Stomach (tissue), 9 donors: ENCODE measurements around the gene ZFP90. TPM values are rescaled to one million over a fixed set of nuclear protein-coding genes. Genes with fewer than 3 reads are reported as not detected.

Source experiments
- DNase-seq, 2 donors: peaks; one replicate each; pipeline versions ENCODE4 v3.0.0 to v3.0.0-alpha.2; 2013 to 2019
- H3K27ac ChIP-seq, 5 donors: fragments of 200-600 bp in 4 of 5; sonication (generic) in 4 of 5; one replicate each; pipeline ENCODE4 v1.5.1; 2013 to 2019; ENCODE audit warnings: mild to moderate bottlenecking in 1 of 5, moderate library complexity in 1 of 5
- H3K27me3 ChIP-seq, 3 donors: fragments of 200-600 bp; sonication (generic); one replicate each; pipeline ENCODE4 v1.5.1; 2017 to 2019; ENCODE audit warnings: mixed run types in 1 of 3
- H3K36me3 ChIP-seq, 4 donors: fragments of 200-600 bp; sonication (generic); 1 replicate in 3 of 4; 2 replicates in 1 of 4; pipeline ENCODE4 v1.5.1; 2016 to 2019
- H3K4me1 ChIP-seq, 4 donors: fragments of 200-600 bp; sonication (generic); one replicate each; pipeline ENCODE4 v1.5.1; 2016 to 2019
- H3K4me3 ChIP-seq, 4 donors: fragments of 200-600 bp; sonication (generic) in 3 of 4; one replicate each; pipeline ENCODE4 v1.5.1; 2016 to 2019; ENCODE audit warnings: mild to moderate bottlenecking in 1 of 4
- H3K9me3 ChIP-seq, 4 donors: fragments of 200-600 bp; sonication (generic); one replicate each; pipeline ENCODE4 v1.5.1; 2016 to 2019
- EP300 ChIP-seq: sonication (generic); formaldehyde crosslinking; IDR thresholded peaks from one replicate; pipeline ENCODE4 v1.6.1; 2017; ENCODE audit warnings: antibody characterized with exemption
- POLR2A ChIP-seq, 4 donors: fragments of 450-650 bp; IDR thresholded peaks; one replicate each; pipeline ENCODE4 v1.6.1; 2016; ENCODE audit warnings: antibody characterized with exemption in 4 of 4, control low read depth in 2 of 4, mild to moderate bottlenecking in 1 of 4, moderate library complexity in 1 of 4
- POLR2AphosphoS5 ChIP-seq, 3 donors: sonication (generic); formaldehyde crosslinking; IDR thresholded peaks; one replicate each; pipeline ENCODE4 v1.6.1; 2016; ENCODE audit warnings: antibody characterized with exemption in 3 of 3
- WGBS, 5 donors: extraction: QIAGEN DNeasy Blood & Tissue Kit in 3 of 5; methylation state at CpG; one replicate each; pipeline versions ENCODE4 v1.1.5 to v1.1.7; 2013 to 2018; 5-methylcytosine and 5-hydroxymethylcytosine counted together
- intact Hi-C: fragments of 100-400 bp; cut with DNase I; formaldehyde crosslinking; loops from one replicate; pipeline ENCODE4 v1.15.1; 2023; ENCODE audit warnings: low total_unique reads
- polyA plus RNA-seq, 3 donors: library from polyadenylated mRNA; stranded (reverse); fragments of 200-250 nt; gene quantifications; one replicate each; pipeline ENCODE4 v1.2.3, GENCODE V29; 2013
- total RNA-seq, 5 donors: library from RNA; depleted of rRNA; stranded (reverse); fragments of >200 nt; gene quantifications; one replicate each; pipeline versions ENCODE4 v1.1.0 to v1.2.3, GENCODE V29; 2014 to 2016
- TF ChIP-seq, protein P1 (sequence below), 7 experiments: fragments of 450-650 bp in 4 of 7; fragments of 200-600 bp in 3 of 7; sonication (generic) in 3 of 7; IDR thresholded peaks; one replicate each; pipeline ENCODE4 v1.5.1; 2016 to 2019; ENCODE audit warnings: antibody characterized with exemption in 7 of 7, control low read depth in 2 of 7, mild to moderate bottlenecking in 1 of 7
- donor health status: healthy with polysubstance abuse.
- donor health status: Bipolar disorder and iron deficiency.
- donor health status: healthy.

ZFP90 gene
- total and polyA plus RNA-seq, 8 donors: 6.2 to 28.1 (median 14.4) TPM

DNA sequence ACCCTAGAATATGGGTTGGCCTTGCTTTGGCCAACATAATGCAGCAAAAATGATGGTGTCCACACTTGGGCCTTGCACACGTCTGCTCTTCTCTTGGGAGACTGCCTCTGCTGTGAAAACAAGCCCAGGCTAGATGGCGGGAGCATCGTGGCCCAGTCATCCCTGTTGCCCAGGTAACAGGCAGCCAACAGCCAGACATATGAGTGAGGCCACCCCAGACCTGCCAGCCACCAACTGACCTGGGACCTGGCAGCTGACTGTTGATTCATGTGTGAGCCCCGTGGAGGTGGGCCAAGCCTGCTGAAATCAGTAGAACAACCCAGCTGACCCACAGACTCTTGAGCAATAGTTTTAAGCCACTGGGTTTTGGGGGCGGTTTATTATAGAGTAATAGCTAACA is 66.7 kb downstream of the ZFP90 start:
- no peaks in the 10 kb centered on the region for H3K4me1 ChIP-seq
- H3K27me3 ChIP-seq: no peaks in the 10 kb centered on the region
- no peak for TF ChIP-seq EP300
- no peak for TF ChIP-seq POLR2A (IDR thresholded peaks at IDR 0.05)
- TF ChIP-seq POLR2AphosphoS5 (IDR thresholded peaks at IDR 0.05): no peak
- TF ChIP-seq, protein P1, sequence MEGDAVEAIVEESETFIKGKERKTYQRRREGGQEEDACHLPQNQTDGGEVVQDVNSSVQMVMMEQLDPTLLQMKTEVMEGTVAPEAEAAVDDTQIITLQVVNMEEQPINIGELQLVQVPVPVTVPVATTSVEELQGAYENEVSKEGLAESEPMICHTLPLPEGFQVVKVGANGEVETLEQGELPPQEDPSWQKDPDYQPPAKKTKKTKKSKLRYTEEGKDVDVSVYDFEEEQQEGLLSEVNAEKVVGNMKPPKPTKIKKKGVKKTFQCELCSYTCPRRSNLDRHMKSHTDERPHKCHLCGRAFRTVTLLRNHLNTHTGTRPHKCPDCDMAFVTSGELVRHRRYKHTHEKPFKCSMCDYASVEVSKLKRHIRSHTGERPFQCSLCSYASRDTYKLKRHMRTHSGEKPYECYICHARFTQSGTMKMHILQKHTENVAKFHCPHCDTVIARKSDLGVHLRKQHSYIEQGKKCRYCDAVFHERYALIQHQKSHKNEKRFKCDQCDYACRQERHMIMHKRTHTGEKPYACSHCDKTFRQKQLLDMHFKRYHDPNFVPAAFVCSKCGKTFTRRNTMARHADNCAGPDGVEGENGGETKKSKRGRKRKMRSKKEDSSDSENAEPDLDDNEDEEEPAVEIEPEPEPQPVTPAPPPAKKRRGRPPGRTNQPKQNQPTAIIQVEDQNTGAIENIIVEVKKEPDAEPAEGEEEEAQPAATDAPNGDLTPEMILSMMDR (IDR thresholded peaks at IDR 0.05): no peak
- no peaks in the 10 kb centered on the region for H3K36me3 ChIP-seq
- no peak overlapping the region for H3K27ac ChIP-seq
- intact Hi-C loops: no loop called here
- no peaks in the 10 kb centered on the region for H3K9me3 ChIP-seq
- DNase-seq: no peak
- 66 to 75% (median 70%) methylated on average over 4 to 5 of the region's 5 CpGs for WGBS, 5 donors
- H3K4me3 ChIP-seq: no peak overlapping the region

DNA sequence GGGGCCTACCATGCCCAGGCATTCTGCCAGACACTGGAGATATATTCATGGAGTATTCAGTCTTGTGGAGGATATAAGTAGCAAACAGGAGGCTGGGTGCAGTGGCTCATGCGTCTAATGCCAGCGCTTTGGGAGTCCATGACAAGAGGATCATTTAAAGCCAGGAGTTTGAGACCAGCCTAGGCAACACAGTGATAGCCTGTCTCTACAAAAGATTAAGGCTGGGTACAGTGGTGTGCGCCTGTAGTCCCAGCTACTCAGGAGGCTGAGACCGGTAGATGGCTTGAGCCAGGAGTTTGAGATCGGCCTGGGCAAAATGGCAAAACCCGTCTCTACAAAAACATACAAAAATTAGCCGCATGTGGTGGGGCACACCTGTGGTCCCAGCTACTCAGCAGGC is 68.4 kb downstream of the ZFP90 start:
- H3K36me3 ChIP-seq: no peaks in the 10 kb centered on the region
- WGBS, 5 donors: 84 to 97% (median 95%) methylated on average over 7 of the region's 7 CpGs
- DNase-seq: no peak
- TF ChIP-seq POLR2A (IDR thresholded peaks at IDR 0.05) (no peak), EP300 (no peak), POLR2AphosphoS5 (IDR thresholded peaks at IDR 0.05) (no peak)
- TF ChIP-seq, protein P1 (IDR thresholded peaks at IDR 0.05): no peak
- H3K4me3 ChIP-seq: no peak overlapping the region
- no peaks in the 10 kb centered on the region for H3K27me3 ChIP-seq
- H3K9me3 ChIP-seq: no peaks in the 10 kb centered on the region
- no peak overlapping the region for H3K27ac ChIP-seq
- no peaks in the 10 kb centered on the region for H3K4me1 ChIP-seq
- intact Hi-C loops: no loop called here

DNA sequence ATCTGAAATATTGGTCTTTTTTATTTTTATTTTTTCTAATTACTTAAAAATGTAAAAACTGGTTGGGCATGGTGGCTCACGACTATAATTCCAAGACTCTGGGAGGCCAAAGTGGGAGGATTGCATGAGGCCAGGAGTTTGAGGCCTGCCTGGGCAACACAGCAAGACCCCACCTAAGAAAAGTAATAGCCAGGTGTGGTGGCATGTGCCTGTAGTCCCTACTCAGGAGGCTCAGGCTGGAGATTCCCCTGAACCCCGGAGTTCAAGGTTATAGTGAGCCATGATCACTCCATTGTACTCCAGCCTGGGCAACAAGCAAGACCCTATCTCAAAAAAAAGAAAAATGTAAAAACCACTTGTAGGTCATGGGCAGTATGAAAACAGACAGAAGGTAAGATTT is 69.2 kb downstream of the ZFP90 start:
- Histone ChIP-seq H3K27me3 (no peaks in the 10 kb centered on the region), H3K36me3 (no peaks in the 10 kb centered on the region), H3K4me3 (no peak overlapping the region), H3K27ac (no peak overlapping the region), H3K4me1 (no peaks in the 10 kb centered on the region), H3K9me3 (peaks cover 0 to 6% (median 3%) of the 10 kb centered on the region in 4 donors)
- intact Hi-C loops: no loop called here
- 89 to 98% (median 94%) methylated on average over 2 of the region's 2 CpGs for WGBS, 5 donors
- no peak for TF ChIP-seq POLR2AphosphoS5 (IDR thresholded peaks at IDR 0.05)
- no peak for TF ChIP-seq POLR2A (IDR thresholded peaks at IDR 0.05)
- TF ChIP-seq EP300: no peak
- TF ChIP-seq, protein P1 (IDR thresholded peaks at IDR 0.05): no peak
- no peak for DNase-seq

DNA sequence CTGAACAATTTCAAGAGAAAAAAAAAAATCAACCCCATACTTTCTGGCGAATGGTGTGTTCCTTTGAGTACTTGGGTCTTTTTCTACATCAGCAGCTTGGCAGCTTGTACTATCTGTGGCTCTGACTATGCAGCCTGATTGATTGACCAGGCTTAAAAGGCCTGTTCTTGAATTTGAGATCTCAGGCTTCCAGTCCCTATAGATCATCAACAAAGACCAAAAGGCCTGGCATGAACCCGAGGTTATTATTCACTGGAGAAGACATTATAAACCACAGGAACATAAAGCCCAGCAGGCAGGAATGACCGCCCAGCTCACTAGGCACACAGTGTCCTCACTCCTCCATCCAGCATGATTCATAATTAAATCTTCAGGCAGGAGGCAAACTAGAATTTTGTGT is 73.9 kb downstream of the ZFP90 start:
- intact Hi-C loops: no loop called here
- no peak overlapping the region for H3K4me3 ChIP-seq
- WGBS, 5 donors: 79 to 91% (median 84%) methylated on average over 3 of the region's 3 CpGs

More for the DNA sequence above, 73.9 kb downstream of the ZFP90 start:
- no peak overlapping the region for H3K27ac ChIP-seq
- H3K27me3 ChIP-seq: no peaks in the 10 kb centered on the region
- peaks cover 3 to 23% (median 15%) of the 10 kb centered on the region in 4 donors for H3K9me3 ChIP-seq
- no peak for TF ChIP-seq POLR2AphosphoS5 (IDR thresholded peaks at IDR 0.05)
- no peak for TF ChIP-seq POLR2A (IDR thresholded peaks at IDR 0.05)
- TF ChIP-seq EP300: no peak
- TF ChIP-seq, protein P1 (IDR thresholded peaks at IDR 0.05): no peak
- DNase-seq: no peak
- H3K4me1 ChIP-seq: no peaks in the 10 kb centered on the region
- no peaks in the 10 kb centered on the region for H3K36me3 ChIP-seq
